KMS-11 (cell line): ENCODE measurements around the gene FN3KRP.

Source experiments
- H2AFZ ChIP-seq: fragments of 200-600 bp; sonication (generic); 2 replicates; pipeline ENCODE4 v1.6.1; 2016; ENCODE audit warnings: antibody characterized with exemption, mixed run types, low read depth
- H3K27ac ChIP-seq: fragments of 200-600 bp; sonication (generic); 2 replicates; pipeline ENCODE4 v1.6.1; 2016; ENCODE audit warnings: mild to moderate bottlenecking, mixed run types
- H3K27me3 ChIP-seq: fragments of 200-600 bp; sonication (generic); 2 replicates; pipeline ENCODE4 v1.6.1; 2017; ENCODE audit warnings: mild to moderate bottlenecking, low read depth, mixed run types, moderate library complexity; ENCODE audit not compliant: insufficient read depth
- H3K36me3 ChIP-seq: fragments of 200-600 bp; sonication (generic); 2 replicates; pipeline ENCODE4 v1.6.1; 2017; ENCODE audit warnings: mild to moderate bottlenecking, mixed run types; ENCODE audit not compliant: insufficient read depth
- H3K4me1 ChIP-seq: fragments of 200-600 bp; sonication (generic); 2 replicates; pipeline ENCODE4 v1.6.1; 2016; ENCODE audit warnings: mild to moderate bottlenecking, low read depth, mixed run types; ENCODE audit not compliant: poor library complexity, severe bottlenecking
- H3K4me2 ChIP-seq: fragments of 200-600 bp; sonication (generic); 2 replicates; pipeline ENCODE4 v1.7.0; 2016; ENCODE audit warnings: mild to moderate bottlenecking, mixed run types
- H3K4me3 ChIP-seq: fragments of 200-600 bp; sonication (generic); IDR thresholded peaks from 2 replicates; pipeline ENCODE4 v1.6.1; 2017; ENCODE audit warnings: low read depth, low read length, mixed read lengths; ENCODE audit not compliant: insufficient read depth
- H3K79me2 ChIP-seq: fragments of 200-600 bp; sonication (generic); 2 replicates; pipeline ENCODE4 v1.6.1; 2016; ENCODE audit warnings: low read depth, mixed run types; ENCODE audit not compliant: insufficient read depth
- H3K9ac ChIP-seq: fragments of 200-600 bp; sonication (generic); 2 replicates; pipeline ENCODE4 v1.6.1; 2016; ENCODE audit warnings: mild to moderate bottlenecking, mixed run types
- H4K20me1 ChIP-seq: fragments of 200-600 bp; sonication (generic); 2 replicates; pipeline ENCODE4 v1.6.1; 2016; ENCODE audit warnings: mild to moderate bottlenecking, mixed run types; ENCODE audit not compliant: insufficient read depth
- TF ChIP-seq, protein P1 (sequence below): fragments of 200-600 bp; sonication (generic); conservative IDR thresholded peaks from 2 replicates; pipeline ENCODE4 v1.6.1; 2017; ENCODE audit warnings: low read depth, mild to moderate bottlenecking, antibody characterized with exemption, low read length, moderate library complexity, mixed read lengths

FN3KRP gene

DNA sequence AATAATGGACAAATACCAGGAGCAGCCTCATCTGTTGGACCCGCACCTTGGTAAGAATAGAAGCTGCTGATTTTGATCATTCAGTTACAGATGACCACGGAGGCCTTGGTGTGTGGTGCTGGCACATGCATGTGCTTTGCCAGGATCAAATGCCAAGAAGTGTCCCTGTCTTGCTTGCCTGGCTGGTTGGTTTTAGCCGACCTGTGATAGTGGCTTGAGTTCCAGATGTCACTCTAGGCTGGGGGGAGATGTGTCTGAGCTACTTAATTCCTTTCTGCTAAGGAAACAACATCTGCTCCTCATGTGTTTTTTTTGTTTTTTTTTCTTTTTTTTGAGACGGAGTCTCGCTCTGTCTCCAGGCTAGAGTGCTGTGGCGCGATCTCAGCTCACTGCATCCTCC is 39.7 kb downstream of the FN3KRP start:
- peaks cover 38% of the 10 kb centered on the region for H3K79me2 ChIP-seq
- no peak overlapping the region for H3K4me3 ChIP-seq
- peaks cover 4% of the 10 kb centered on the region; the same call in 1 of the 2 replicates for H4K20me1 ChIP-seq
- no peak overlapping the region for H3K4me2 ChIP-seq
- TF ChIP-seq, protein P1, sequence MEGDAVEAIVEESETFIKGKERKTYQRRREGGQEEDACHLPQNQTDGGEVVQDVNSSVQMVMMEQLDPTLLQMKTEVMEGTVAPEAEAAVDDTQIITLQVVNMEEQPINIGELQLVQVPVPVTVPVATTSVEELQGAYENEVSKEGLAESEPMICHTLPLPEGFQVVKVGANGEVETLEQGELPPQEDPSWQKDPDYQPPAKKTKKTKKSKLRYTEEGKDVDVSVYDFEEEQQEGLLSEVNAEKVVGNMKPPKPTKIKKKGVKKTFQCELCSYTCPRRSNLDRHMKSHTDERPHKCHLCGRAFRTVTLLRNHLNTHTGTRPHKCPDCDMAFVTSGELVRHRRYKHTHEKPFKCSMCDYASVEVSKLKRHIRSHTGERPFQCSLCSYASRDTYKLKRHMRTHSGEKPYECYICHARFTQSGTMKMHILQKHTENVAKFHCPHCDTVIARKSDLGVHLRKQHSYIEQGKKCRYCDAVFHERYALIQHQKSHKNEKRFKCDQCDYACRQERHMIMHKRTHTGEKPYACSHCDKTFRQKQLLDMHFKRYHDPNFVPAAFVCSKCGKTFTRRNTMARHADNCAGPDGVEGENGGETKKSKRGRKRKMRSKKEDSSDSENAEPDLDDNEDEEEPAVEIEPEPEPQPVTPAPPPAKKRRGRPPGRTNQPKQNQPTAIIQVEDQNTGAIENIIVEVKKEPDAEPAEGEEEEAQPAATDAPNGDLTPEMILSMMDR: no peak
- H3K9ac ChIP-seq: no peak overlapping the region
- H3K4me1 ChIP-seq: peaks cover 24% of the 10 kb centered on the region
- no peak overlapping the region for H3K27ac ChIP-seq
- no peaks in the 10 kb centered on the region for H3K36me3 ChIP-seq
- no peak overlapping the region for H2AFZ ChIP-seq
- no peaks in the 10 kb centered on the region for H3K27me3 ChIP-seq

DNA sequence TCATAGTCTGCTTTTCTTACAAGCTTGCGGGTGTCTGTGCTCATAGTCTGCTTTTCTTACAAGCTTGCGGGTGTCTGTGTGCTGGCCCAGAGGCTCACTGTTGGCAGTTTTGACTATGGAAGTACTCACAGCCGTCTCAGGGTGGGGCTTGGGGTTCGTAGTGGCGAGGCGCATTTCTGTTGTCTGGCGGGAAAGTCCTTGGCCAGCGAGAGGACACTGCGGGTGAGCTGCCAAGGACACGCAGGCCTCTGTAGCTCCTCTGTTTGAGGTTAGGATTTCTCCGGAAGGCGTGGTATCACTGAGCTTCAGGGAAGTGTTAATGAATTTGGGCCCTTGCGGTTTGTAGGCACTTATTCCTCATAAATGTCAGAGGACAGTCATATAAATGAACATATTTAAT is 48.9 kb downstream of the FN3KRP start:
- Histone ChIP-seq H3K79me2 (no peaks in the 10 kb centered on the region), H4K20me1 (no peaks in the 10 kb centered on the region), H3K36me3 (peaks cover 2% of the 10 kb centered on the region; the same call in 1 of the 2 replicates), H3K27me3 (no peaks in the 10 kb centered on the region), H3K27ac (no peak overlapping the region), H3K4me2 (no peak overlapping the region), H3K4me1 (no peaks in the 10 kb centered on the region), H2AFZ (no peak overlapping the region), H3K9ac (no peak overlapping the region), H3K4me3 (no peak overlapping the region)
- TF ChIP-seq, protein P1: no peak

DNA sequence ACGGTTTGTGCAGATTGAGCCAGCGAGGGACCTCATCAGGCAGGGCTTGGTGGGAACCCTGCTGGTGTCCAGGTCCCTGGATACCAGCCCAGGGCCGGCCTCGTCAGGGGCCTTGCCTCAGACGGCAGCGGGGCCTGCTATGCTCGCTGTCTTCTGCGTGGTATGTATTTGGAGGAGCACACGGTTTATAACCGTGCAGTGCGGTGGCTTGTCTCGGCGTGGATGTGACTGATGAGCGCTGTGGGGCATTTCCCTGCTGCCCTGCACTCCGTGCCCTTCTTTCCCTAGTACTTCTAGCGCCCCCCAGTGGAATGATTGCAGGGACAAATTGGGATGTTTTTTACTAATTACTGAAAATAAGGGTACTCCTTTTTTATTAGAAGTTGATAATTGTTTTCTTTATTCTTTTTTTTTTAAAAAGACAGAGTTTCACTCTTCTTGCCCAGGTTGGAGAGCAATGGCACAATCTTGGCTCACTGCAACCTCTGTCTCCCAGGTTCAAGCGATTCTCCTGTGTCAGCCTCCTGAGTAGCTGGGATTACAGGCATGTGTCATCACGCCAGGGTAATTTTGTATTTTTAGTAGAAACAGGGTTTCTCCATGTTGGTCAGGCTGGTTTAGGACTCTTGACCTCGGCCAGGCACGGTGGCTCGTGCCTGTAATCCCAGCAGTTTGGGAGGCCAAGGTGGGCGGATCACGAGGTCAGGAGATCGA is 50.7 kb downstream of the FN3KRP start:
- TF ChIP-seq, protein P1: peak; percentile 71
- no peak overlapping the region for H3K9ac ChIP-seq
- no peak overlapping the region for H2AFZ ChIP-seq
- no peak overlapping the region for H3K4me2 ChIP-seq
- no peak overlapping the region for H3K4me3 ChIP-seq
- no peak overlapping the region for H3K27ac ChIP-seq
- no peaks in the 10 kb centered on the region for H3K27me3 ChIP-seq
- H3K4me1 ChIP-seq: no peaks in the 10 kb centered on the region
- no peaks in the 10 kb centered on the region for H3K79me2 ChIP-seq
- peaks cover 2% of the 10 kb centered on the region; the same call in 1 of the 2 replicates for H3K36me3 ChIP-seq
- no peaks in the 10 kb centered on the region for H4K20me1 ChIP-seq

DNA sequence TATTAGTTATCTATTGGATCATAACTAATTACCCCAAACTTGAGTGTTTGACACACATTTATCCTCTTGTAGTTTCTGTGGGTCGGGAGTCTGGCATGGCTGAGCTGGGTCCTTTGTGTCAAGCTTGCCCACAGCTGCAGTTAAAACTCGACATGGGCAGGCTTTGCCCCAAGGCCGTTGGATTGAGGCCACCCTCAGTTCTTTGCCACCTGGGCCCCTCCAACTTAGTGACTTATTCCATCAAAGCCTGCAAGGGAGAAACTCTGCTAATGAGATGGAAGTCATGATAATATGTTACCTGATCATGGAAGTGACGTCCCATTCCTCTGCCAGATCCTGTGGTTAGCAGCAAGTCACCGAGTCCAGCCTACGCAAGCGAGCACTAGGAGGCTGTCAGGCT is 52.5 kb downstream of the FN3KRP start:
- H3K36me3 ChIP-seq: peaks cover 2% of the 10 kb centered on the region; the same call in 1 of the 2 replicates
- no peaks in the 10 kb centered on the region for H3K27me3 ChIP-seq
- H3K79me2 ChIP-seq: no peaks in the 10 kb centered on the region
- no peaks in the 10 kb centered on the region for H3K4me1 ChIP-seq
- no peak overlapping the region for H3K9ac ChIP-seq
- H2AFZ ChIP-seq: no peak overlapping the region
- H4K20me1 ChIP-seq: no peaks in the 10 kb centered on the region
- no peak overlapping the region for H3K27ac ChIP-seq
- TF ChIP-seq, protein P1: no peak
- H3K4me2 ChIP-seq: no peak overlapping the region
- H3K4me3 ChIP-seq: no peak overlapping the region
